ENCODE results near the gene SLC41A1. TPM values are rescaled to one million over a fixed set of nuclear protein-coding genes. Genes with fewer than 3 reads are reported as not detected.
"Not testable (repeated sequence)": the region's sequence is repeated elsewhere in the genome, so short reads cannot be mapped to it uniquely, and the experiment has no call there.

Gene SLC41A1
- total and polyA plus RNA-seq, 8 donors, result 8.2 to 46.2 (median 16.2) TPM

DNA sequence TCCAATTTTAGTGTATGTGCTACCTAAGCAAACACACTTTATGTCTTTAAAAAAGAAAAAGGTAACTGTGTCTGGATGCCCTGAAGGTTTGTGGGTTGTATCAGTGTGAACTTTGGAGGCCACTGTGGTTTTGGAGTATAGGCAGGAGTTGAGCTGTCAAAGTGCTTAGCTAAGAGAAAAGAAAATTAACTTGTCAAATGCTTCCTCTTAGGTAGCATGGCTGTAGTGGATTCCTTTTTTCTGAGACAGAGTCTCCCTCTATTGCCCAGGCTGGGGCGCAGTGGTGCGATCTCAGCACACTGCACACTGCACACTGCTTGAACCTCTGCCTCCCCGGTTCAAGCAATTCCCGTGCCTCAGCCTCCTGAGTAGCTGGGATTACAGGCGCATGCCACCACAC lies 11.2 kb upstream of the SLC41A1 start:
- 87 to 96% (median 95%) methylated on average over 2 to 5 of the region's 5 CpGs for WGBS, 5 donors
- no peak for DNase-seq
- H3K9me3 ChIP-seq, result no peaks in the 10 kb centered on the region
- TF ChIP-seq EP300 (IDR thresholded peaks at IDR 0.05) (no peak), POLR2A (IDR thresholded peaks at IDR 0.05) (no peak), POLR2AphosphoS5 (IDR thresholded peaks at IDR 0.05) (no peak)
- TF ChIP-seq, protein P1, sequence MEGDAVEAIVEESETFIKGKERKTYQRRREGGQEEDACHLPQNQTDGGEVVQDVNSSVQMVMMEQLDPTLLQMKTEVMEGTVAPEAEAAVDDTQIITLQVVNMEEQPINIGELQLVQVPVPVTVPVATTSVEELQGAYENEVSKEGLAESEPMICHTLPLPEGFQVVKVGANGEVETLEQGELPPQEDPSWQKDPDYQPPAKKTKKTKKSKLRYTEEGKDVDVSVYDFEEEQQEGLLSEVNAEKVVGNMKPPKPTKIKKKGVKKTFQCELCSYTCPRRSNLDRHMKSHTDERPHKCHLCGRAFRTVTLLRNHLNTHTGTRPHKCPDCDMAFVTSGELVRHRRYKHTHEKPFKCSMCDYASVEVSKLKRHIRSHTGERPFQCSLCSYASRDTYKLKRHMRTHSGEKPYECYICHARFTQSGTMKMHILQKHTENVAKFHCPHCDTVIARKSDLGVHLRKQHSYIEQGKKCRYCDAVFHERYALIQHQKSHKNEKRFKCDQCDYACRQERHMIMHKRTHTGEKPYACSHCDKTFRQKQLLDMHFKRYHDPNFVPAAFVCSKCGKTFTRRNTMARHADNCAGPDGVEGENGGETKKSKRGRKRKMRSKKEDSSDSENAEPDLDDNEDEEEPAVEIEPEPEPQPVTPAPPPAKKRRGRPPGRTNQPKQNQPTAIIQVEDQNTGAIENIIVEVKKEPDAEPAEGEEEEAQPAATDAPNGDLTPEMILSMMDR (IDR thresholded peaks at IDR 0.05), result no peak
- H3K4me1 ChIP-seq, result peaks cover 0 to 14% (median 0%) of the 10 kb centered on the region in 4 donors
- no peak overlapping the region for H3K27ac ChIP-seq
- intact Hi-C loops (cut with DNase I; ENCODE audit: low total_unique reads), result no loop called here
- H3K36me3 ChIP-seq, result no peaks in the 10 kb centered on the region
- no peak overlapping the region for H3K4me3 ChIP-seq
- H3K27me3 ChIP-seq, result no peaks in the 10 kb centered on the region

DNA sequence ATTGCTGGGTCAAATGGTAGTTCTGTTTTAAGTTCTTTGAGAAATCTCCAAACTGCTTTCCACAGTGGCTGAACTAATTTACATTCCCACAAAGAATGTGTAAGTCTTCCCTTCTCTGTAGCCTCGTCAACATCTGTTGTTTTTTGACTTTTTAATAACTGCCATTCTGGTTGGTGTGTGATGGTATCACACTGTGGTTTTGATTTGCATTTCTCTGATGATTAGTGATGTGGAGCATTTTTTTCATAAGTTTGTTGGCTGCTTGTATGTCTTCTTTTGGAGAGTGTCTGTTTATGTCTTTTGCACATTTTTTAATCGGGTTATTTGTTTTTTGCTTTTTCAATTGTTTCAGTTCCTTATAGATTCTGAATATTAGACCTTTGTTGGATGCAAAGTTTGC lies 10.3 kb upstream of the SLC41A1 start:
- not testable (repeated sequence) for H3K9me3 ChIP-seq

DNA sequence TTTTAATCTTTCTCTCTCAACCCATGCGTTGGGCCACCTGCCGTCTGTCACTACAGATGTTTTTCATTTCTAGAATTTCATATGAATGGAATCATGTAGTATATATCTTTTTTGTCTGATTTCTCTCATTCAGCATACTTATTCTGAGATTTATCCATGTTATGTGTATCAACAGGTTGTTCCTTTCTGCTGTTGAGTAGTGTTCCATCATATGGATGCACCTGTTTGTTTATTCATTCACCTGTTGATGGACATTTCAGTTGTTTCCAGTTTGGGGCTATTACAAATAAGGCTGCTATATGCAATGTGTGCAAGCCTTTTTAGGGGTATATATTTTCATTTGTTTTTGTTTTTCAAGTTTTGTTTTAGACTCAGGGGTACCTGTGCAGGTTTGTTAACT lies 9.4 kb upstream of the SLC41A1 start:
- no peak overlapping the region for H3K4me3 ChIP-seq
- no peaks in the 10 kb centered on the region for H3K36me3 ChIP-seq
- no peaks in the 10 kb centered on the region for H3K9me3 ChIP-seq
- no peak for DNase-seq
- H3K27me3 ChIP-seq, result no peaks in the 10 kb centered on the region
- H3K27ac ChIP-seq, result no peak overlapping the region
- TF ChIP-seq, protein P1 (IDR thresholded peaks at IDR 0.05), result no peak
- TF ChIP-seq POLR2AphosphoS5 (IDR thresholded peaks at IDR 0.05), result no peak
- no peak for TF ChIP-seq EP300 (IDR thresholded peaks at IDR 0.05)
- TF ChIP-seq POLR2A (IDR thresholded peaks at IDR 0.05), result no peak
- intact Hi-C loops (cut with DNase I; ENCODE audit: low total_unique reads), result no loop called here
- 87 to 93% (median 91%) methylated on average over 2 of the region's 2 CpGs for WGBS, 5 donors
- peaks cover 0 to 9% (median 0%) of the 10 kb centered on the region in 4 donors for H3K4me1 ChIP-seq

More for the DNA sequence above, 10.3 kb upstream of the SLC41A1 start:
- H3K27me3 ChIP-seq; H3K27ac ChIP-seq; H3K4me3 ChIP-seq; DNase-seq; H3K36me3 ChIP-seq; intact Hi-C loops (cut with DNase I; ENCODE audit: low total_unique reads): not testable (repeated sequence)
- H3K4me1 ChIP-seq, result peaks cover 0 to 14% (median 0%) of the 10 kb centered on the region in 4 donors
- WGBS, 5 donors, result 82 to 92% (median 87%) methylated on average over 2 of the region's 2 CpGs

DNA sequence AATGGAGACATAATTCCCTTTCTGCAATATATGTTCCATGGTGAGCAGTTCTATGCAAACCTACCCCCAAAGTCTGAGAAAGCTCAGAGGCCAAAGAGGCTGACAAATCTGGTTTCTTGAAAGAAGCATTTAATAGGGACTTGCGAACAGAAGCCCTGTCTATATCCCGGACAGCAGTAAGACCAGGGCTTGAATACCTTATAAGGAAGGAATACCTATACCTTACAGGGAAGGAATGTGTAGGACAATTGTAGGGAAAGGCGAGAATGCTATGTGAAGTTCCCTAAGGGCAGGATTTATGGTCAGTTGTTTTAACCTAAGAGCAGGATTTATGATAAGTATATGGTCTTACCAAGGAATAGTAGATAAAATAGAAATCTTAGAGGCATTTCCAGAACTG lies 5.0 kb upstream of the SLC41A1 start:
- Histone ChIP-seq H3K36me3 (no peaks in the 10 kb centered on the region), H3K4me1 (peaks cover 9 to 18% (median 10%) of the 10 kb centered on the region in 4 donors), H3K4me3 (no peak overlapping the region), H3K27me3 (no peaks in the 10 kb centered on the region), H3K9me3 (no peaks in the 10 kb centered on the region), H3K27ac (no peak overlapping the region)
- no peak for TF ChIP-seq POLR2A (IDR thresholded peaks at IDR 0.05)
- TF ChIP-seq POLR2AphosphoS5 (IDR thresholded peaks at IDR 0.05), result no peak
- no peak for TF ChIP-seq EP300 (IDR thresholded peaks at IDR 0.05)
- TF ChIP-seq, protein P1 (IDR thresholded peaks at IDR 0.05), result no peak
- intact Hi-C loops (cut with DNase I; ENCODE audit: low total_unique reads), result no loop called here
- 86 to 98% (median 95%) methylated on average over 3 of the region's 3 CpGs for WGBS, 5 donors
- DNase-seq, result no peak

DNA sequence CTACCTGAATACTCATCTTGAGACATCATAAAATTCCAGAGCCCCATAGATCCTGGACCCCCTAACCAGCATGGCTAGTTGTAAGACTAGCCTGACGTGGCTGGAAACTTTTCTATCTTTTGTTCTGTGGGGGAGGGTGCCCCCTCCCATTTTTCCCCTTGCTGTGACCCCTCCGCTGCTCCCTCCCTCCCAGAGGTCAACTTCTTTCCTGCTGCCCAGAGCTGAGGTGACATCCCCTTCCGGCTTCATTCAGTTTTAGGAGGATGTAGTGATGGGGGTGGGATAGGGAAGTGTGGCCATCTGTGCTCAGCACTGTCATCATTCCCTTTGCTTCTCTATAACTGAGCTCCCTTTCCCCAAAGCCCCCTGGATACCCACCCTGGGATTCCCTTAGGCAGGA lies 4.4 kb upstream of the SLC41A1 start:
- Histone ChIP-seq H3K27ac (no peak overlapping the region), H3K4me3 (no peak overlapping the region), H3K9me3 (no peaks in the 10 kb centered on the region), H3K36me3 (no peaks in the 10 kb centered on the region), H3K27me3 (no peaks in the 10 kb centered on the region), H3K4me1 (peaks cover 9 to 18% (median 10%) of the 10 kb centered on the region in 4 donors)
- TF ChIP-seq EP300 (IDR thresholded peaks at IDR 0.05) (no peak), POLR2A (IDR thresholded peaks at IDR 0.05) (no peak), POLR2AphosphoS5 (IDR thresholded peaks at IDR 0.05) (no peak)
- TF ChIP-seq, protein P1 (IDR thresholded peaks at IDR 0.05), result no peak
- 56 to 87% (median 76%) methylated on average over 3 of the region's 3 CpGs for WGBS, 5 donors
- intact Hi-C loops (cut with DNase I; ENCODE audit: low total_unique reads), result no loop called here
- DNase-seq, result no peak
